Upper lobe of left lung (tissue), 6 donors: Measurements from ENCODE around the gene TM9SF2. TPM values are rescaled to one million over a fixed set of nuclear protein-coding genes. Genes with fewer than 3 reads are reported as not detected.

Experiments
- ATAC-seq, 2 donors: fragments of 200-7000 bp; cut with Tn5 transposase; one replicate each; pipeline ENCODE4 v1.9.1; 2022; ENCODE audit warnings: mild to moderate bottlenecking in 2 of 2, moderate library complexity in 2 of 2; ENCODE audit not compliant: low FRiP score in 2 of 2
- DNase-seq, 2 donors: peaks; one replicate each; pipeline ENCODE4 v3.0.0-alpha.2; 2019 to 2020
- H3K27ac ChIP-seq, 4 donors: fragments of 200-600 bp; sonication (generic); one replicate each; pipeline ENCODE4 v1.5.1; 2016 to 2019
- H3K27me3 ChIP-seq, 4 donors: fragments of 200-600 bp; sonication (generic); one replicate each; pipeline ENCODE4 v1.5.1; 2017 to 2019
- H3K36me3 ChIP-seq, 4 donors: fragments of 200-600 bp; sonication (generic); one replicate each; pipeline ENCODE4 v1.5.1; 2016 to 2019
- H3K4me1 ChIP-seq, 4 donors: fragments of 200-600 bp; sonication (generic); one replicate each; pipeline ENCODE4 v1.5.1; 2018 to 2019
- H3K4me3 ChIP-seq, 4 donors: fragments of 200-600 bp; sonication (generic); one replicate each; pipeline ENCODE4 v1.5.1; 2017 to 2019; ENCODE audit warnings: mild to moderate bottlenecking in 2 of 4, moderate library complexity in 1 of 4
- H3K9me3 ChIP-seq, 4 donors: fragments of 200-600 bp; sonication (generic); one replicate each; pipeline ENCODE4 v1.5.1; 2018 to 2019
- EP300 ChIP-seq, 4 donors: sonication (generic); formaldehyde crosslinking; IDR thresholded peaks; one replicate each; pipeline ENCODE4 v1.5.1; 2017; ENCODE audit warnings: antibody characterized with exemption in 4 of 4, control low read depth in 2 of 4
- POLR2A ChIP-seq, 4 donors: fragments of 450-650 bp; IDR thresholded peaks; one replicate each; pipeline ENCODE4 v1.5.1; 2016 to 2017; ENCODE audit warnings: antibody characterized with exemption in 4 of 4, mild to moderate bottlenecking in 2 of 4
- POLR2AphosphoS5 ChIP-seq, 2 donors: sonication (generic); formaldehyde crosslinking; IDR thresholded peaks; one replicate each; pipeline ENCODE4 v1.5.1; 2017; ENCODE audit warnings: antibody characterized with exemption in 2 of 2
- WGBS, 2 donors: methylation state at CpG; one replicate each; pipeline ENCODE4 v1.1.5; 2017 to 2018; 5-methylcytosine and 5-hydroxymethylcytosine counted together
- total RNA-seq, 6 donors: library from RNA; depleted of rRNA in 4 of 6; stranded (reverse); fragments of >200 nt in 4 of 6; gene quantifications; one replicate each; pipeline versions ENCODE4 v1.1.0 to v1.2.1, GENCODE V29; 2016 to 2021
- TF ChIP-seq, protein P1 (sequence below), 6 experiments: fragments of 450-650 bp in 4 of 6; fragments of 200-600 bp in 2 of 6; sonication (generic) in 2 of 6; IDR thresholded peaks; one replicate each; pipeline ENCODE4 v1.5.1; 2016 to 2019; ENCODE audit warnings: antibody characterized with exemption in 6 of 6
- donor health status: DM: no; HTN: no; CAD: no; lungs with moderate emphysema.
- donor health status: DM: no; HTN: yes; CAD: no; lungs with severe emphysema.

Gene TM9SF2
- total RNA-seq, 6 donors from 2014 or later = 34.7 to 142 (median 116) TPM

DNA sequence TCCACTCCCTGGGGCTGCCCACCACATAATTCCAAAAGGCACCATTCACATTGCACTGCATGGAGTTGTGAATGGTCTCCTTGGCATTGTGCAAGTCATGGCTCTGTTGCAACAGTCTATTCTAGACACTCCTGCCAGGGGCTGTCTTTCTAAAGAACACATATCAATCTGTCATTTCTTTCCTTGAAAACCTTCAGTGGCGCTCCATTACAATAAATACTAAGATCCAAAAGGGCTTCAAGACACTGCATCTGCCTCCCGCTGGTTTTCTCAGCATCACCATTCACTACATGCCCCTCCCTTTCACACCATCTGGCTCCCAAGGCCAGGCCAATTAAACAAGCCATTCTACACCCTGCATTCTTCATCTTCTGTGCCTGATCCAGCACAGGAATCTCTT, 32.2 kb upstream of the TM9SF2 start:
- ATAC-seq (no peak), DNase-seq (peak in 1 of 2 donors; percentile 24)
- Histone ChIP-seq H3K27ac (no peak overlapping the region), H3K9me3 (no peaks in the 10 kb centered on the region), H3K27me3 (no peaks in the 10 kb centered on the region), H3K4me3 (no peak overlapping the region), H3K36me3 (no peaks in the 10 kb centered on the region), H3K4me1 (peaks cover 3 to 6% (median 4%) of the 10 kb centered on the region in 4 donors)
- 71 to 76% methylated on average over 2 of the region's 2 CpGs for WGBS, 2 donors
- TF ChIP-seq EP300 (IDR thresholded peaks at IDR 0.05) (no peak), POLR2AphosphoS5 (IDR thresholded peaks at IDR 0.05) (no peak), POLR2A (IDR thresholded peaks at IDR 0.05) (no peak)
- TF ChIP-seq, protein P1, sequence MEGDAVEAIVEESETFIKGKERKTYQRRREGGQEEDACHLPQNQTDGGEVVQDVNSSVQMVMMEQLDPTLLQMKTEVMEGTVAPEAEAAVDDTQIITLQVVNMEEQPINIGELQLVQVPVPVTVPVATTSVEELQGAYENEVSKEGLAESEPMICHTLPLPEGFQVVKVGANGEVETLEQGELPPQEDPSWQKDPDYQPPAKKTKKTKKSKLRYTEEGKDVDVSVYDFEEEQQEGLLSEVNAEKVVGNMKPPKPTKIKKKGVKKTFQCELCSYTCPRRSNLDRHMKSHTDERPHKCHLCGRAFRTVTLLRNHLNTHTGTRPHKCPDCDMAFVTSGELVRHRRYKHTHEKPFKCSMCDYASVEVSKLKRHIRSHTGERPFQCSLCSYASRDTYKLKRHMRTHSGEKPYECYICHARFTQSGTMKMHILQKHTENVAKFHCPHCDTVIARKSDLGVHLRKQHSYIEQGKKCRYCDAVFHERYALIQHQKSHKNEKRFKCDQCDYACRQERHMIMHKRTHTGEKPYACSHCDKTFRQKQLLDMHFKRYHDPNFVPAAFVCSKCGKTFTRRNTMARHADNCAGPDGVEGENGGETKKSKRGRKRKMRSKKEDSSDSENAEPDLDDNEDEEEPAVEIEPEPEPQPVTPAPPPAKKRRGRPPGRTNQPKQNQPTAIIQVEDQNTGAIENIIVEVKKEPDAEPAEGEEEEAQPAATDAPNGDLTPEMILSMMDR (IDR thresholded peaks at IDR 0.05) = no peak

GRCh38 chr13:99470027-99470426, 31.2 kb upstream of the TM9SF2 start:
- 78 to 83% methylated on average over 6 of the region's 6 CpGs for WGBS, 2 donors
- H3K36me3 ChIP-seq = no peaks in the 10 kb centered on the region
- ATAC-seq = no peak
- H3K9me3 ChIP-seq = no peaks in the 10 kb centered on the region
- peaks cover 0 to 2% (median under 1%) of the 10 kb centered on the region in 4 donors for H3K4me1 ChIP-seq
- no peak overlapping the region for H3K4me3 ChIP-seq
- no peaks in the 10 kb centered on the region for H3K27me3 ChIP-seq
- TF ChIP-seq POLR2AphosphoS5 (IDR thresholded peaks at IDR 0.05) (no peak), POLR2A (IDR thresholded peaks at IDR 0.05) (no peak), EP300 (IDR thresholded peaks at IDR 0.05) (no peak)
- TF ChIP-seq, protein P1 (IDR thresholded peaks at IDR 0.05) = no peak
- no peak overlapping the region for H3K27ac ChIP-seq
- no peak for DNase-seq

DNA sequence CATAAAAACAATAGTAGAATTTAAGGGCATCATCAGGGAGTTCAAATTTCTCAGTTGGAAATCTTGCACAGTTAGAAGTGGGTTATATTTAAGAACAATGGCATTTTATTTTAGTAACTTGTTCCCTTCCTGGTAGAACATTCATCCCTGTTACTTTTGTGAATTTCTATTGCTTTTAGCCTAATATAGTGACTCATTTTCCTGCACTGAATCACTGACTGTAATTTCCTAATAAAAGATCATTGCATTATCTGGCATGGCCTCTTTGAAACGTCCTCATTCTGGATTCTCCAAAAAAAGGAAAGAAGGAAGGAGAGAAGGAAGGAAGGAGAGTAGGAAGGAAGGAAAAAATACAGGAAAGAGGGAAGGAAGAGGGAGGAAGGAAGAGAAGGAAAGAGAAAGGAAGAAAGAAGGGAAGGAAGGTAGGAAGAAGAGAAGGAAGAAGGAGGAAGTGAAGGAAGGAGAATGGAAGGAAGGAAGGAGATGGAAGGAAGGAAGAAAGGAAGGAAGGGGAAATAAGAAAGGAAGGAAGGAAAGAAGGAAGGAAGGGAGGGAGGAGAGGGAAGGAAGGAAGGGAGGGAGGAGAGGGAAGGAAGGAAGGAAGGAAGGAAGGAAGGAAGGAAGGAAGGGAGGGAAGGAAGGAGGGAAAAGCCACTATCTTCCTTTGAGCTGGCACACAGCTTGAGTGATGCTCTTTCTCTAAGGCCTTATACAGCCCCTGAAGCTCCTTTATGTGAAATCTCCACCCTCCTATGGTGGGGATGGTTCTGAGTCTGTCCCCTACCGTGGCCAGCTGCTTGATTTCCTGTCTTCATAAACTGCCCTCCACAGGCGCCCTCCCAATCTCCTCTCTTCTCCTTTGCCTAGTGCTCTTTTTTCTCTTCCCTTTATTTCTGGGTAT, 29.8 kb upstream of the TM9SF2 start:
- H3K9me3 ChIP-seq = no peaks in the 10 kb centered on the region
- H3K4me1 ChIP-seq = no peaks in the 10 kb centered on the region
- H3K4me3 ChIP-seq = no peak overlapping the region
- WGBS, 2 donors = 45 to 56% methylated on average over 3 of the region's 3 CpGs
- ATAC-seq (no peak), DNase-seq (no peak)
- H3K27ac ChIP-seq = no peak overlapping the region
- no peaks in the 10 kb centered on the region for H3K27me3 ChIP-seq
- no peak for TF ChIP-seq POLR2A (IDR thresholded peaks at IDR 0.05)
- TF ChIP-seq EP300 (IDR thresholded peaks at IDR 0.05) = no peak
- TF ChIP-seq, protein P1 (IDR thresholded peaks at IDR 0.05) = no peak
- no peak for TF ChIP-seq POLR2AphosphoS5 (IDR thresholded peaks at IDR 0.05)
- H3K36me3 ChIP-seq = no peaks in the 10 kb centered on the region

GRCh38 chr13:99472122-99472440, 29.2 kb upstream of the TM9SF2 start:
- Histone ChIP-seq H3K9me3 (no peaks in the 10 kb centered on the region), H3K4me3 (no peak overlapping the region), H3K27me3 (no peaks in the 10 kb centered on the region), H3K36me3 (no peaks in the 10 kb centered on the region), H3K4me1 (no peaks in the 10 kb centered on the region), H3K27ac (no peak overlapping the region)
- ATAC-seq (peak in 1 of 2 donors; percentile 62), DNase-seq (no peak)
- TF ChIP-seq, protein P1 (IDR thresholded peaks at IDR 0.05) = no peak
- TF ChIP-seq EP300 (IDR thresholded peaks at IDR 0.05) (no peak), POLR2AphosphoS5 (IDR thresholded peaks at IDR 0.05) (no peak), POLR2A (IDR thresholded peaks at IDR 0.05) (no peak)
- 50 to 71% methylated on average over 1 of the region's 1 CpG for WGBS, 2 donors

DNA sequence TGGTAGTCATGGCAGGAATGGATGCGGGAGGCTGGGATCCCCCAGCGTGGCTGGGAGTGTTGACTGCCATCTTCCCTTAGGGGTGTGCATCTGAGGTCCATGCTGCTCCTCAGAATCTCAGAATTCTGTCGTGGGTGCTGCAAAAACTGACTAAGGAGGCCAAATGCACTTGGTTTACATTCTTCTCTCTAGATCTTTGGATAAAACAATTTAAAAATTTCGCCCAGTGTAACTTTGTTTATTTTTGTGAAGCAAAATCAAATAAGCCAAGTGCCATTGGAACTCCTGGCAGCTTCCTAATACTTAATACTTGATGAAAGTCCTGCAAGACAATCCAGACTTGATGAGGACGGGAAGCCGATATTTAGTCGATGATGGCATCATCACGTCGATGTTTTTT, 27.8 kb upstream of the TM9SF2 start:
- no peak overlapping the region for H3K27ac ChIP-seq
- H3K9me3 ChIP-seq = no peaks in the 10 kb centered on the region
- ATAC-seq (no peak), DNase-seq (no peak)
- H3K4me1 ChIP-seq = no peaks in the 10 kb centered on the region
- H3K36me3 ChIP-seq = no peaks in the 10 kb centered on the region
- no peak overlapping the region for H3K4me3 ChIP-seq
- WGBS, 2 donors = 52 to 59% methylated on average over 9 of the region's 9 CpGs
- no peaks in the 10 kb centered on the region for H3K27me3 ChIP-seq
- TF ChIP-seq POLR2AphosphoS5 (IDR thresholded peaks at IDR 0.05) (no peak), POLR2A (IDR thresholded peaks at IDR 0.05) (no peak), EP300 (IDR thresholded peaks at IDR 0.05) (no peak)
- TF ChIP-seq, protein P1 (IDR thresholded peaks at IDR 0.05) = no peak
